ENCODE results near the gene C2orf68.

Gene C2orf68

DNA sequence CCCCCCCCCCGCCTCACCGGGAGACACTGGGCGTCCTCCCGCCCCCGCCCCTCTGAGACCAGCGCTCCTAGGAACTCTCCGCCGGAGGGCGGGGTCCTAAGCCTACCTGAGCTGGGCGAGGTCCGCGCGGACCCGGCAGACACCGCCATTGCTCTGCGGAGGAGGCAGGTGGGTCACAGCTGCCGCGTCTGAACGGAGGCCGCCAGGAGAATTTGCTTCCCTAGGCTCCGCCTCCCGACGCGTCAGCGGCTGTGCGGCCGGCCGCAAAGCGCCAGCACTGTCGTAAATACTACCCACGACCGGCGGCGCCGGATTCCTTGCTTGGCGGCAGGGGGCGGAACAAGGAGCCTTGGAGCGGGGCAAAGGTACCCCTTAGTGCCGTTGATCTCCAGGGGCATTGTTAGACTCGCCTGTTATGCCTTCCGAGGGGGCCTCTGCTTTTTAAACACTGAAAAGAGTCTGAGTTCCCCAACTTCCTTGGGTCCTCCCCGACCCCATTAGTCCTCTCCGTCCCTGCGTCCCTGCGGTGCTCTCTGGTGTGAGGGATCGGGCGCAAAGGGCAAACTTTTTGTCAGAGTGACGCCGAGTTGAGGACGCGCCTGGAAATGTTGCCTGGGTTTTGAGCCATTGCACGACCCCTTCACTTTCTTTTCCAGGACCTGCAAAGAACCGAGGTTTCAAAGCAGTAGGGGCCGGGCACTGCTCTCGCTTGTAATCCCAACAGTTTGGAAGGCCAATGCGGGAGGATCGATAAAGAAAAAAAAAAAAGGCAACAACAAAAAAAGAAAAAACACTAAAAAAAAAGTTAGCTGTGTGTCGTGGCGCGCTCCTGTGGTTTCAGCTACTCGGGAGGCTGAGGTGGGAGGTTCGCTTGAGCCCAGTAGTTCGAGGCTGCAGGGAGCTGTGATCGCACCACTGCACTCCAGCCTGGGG is 50.3 kb downstream of the C2orf68 start, which contains the start of gene GGCX:
Gene GGCX, minus strand, starts transcription at position 214 of the 933 bp plus-strand sequence. Its CDS starts 65 bp downstream, at position 149.
- H3K27ac ChIP-seq, result peak within 1 kb of the TSS; percentile 79
- no peak for TF ChIP-seq CTCF (conservative IDR thresholded peaks at IDR 0.05)

- TF ChIP-seq CTCF (conservative IDR thresholded peaks at IDR 0.05), result no peak
- H3K27ac ChIP-seq, result peak overlapping the region; percentile 79
Measured at GRCh38 chr2:85560812-85561279, 51.0 kb downstream of the C2orf68 start.

DNA sequence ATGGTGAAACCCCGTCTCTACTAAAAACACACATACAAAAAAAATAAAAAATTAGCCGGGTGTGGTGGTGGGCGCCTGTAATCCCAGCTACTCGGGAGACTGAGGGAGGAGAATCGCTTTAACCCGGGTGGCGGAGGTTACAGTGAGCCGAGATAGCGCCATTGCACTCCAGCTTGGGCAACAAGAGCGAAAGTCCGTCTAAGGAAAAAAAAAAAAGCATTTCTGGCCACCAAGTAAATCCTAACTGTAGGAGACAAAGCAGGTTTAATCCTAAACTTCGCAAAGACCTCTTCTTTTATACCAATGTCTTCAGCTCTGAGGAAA is 51.5 kb downstream of the C2orf68 start:
- H3K27ac ChIP-seq, result peak overlapping the region; percentile 79; the same call in 1 of the 2 replicates

- TF ChIP-seq CTCF (conservative IDR thresholded peaks at IDR 0.05), result no peak
- no peak overlapping the region for H3K27ac ChIP-seq
Measured at GRCh38 chr2:85558160-85558559, 53.7 kb downstream of the C2orf68 start.

DNA sequence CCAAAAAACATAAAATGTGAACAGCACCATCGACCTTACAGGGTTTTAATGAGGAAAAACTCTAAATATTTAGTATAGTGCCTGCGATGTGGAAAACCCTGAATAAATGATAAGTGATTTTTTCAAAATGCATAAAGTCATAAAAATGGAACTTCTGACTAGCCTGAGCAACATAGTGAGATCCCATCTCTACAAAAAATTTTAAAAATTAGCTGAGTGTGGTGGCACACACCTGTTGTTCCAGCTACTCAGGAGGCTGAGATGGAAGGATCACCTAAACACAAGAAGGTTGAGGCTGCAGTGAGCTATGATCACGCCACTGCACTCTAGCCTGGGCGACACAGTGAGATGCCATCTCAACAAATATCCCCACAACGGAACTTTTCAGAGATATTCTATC is 54.7 kb downstream of the C2orf68 start:
- no peak overlapping the region for H3K27ac ChIP-seq
- no peak for TF ChIP-seq CTCF (conservative IDR thresholded peaks at IDR 0.05)
